ENCODE measurements around the gene IFT80.

IFT80 gene

DNA sequence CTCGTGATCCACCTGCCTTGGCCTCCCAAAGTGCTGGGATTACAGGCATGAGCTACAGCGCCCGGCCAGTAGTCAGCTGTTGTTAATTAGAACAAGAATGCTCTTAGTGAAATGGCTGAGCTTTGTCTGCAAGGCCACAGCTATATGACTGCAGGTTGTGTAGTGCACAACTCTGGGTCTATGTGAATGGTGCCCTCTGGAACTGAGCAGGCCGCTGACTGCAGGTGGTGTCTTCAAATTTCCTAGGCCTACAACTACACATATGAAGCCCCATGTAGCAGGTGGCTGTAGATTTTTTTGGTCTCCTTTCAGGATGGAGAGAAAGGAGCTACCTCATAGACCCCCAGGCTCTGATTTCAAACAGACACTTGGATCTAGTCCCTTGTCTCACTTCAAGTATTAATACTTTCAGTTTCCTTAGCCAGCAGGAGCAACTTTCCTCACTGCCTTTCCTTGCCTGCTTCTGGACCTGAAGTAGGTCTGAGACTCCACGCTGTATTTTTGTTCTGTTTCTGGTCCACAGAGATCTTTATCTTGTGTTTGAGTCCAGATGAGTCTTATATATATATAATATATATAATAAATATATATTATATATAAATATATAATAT, 86.9 kb downstream of the IFT80 start:
- TF ChIP-seq CTCF (IDR thresholded peaks at IDR 0.05; ENCODE audit: insufficient read depth, low read length, missing control alignments): no peak
- ChIA-PET POLR2A (no interaction called here), CTCF (no interaction called here)
- no peak for DNase-seq (ENCODE audit: low read depth, low spot score)
- no peak overlapping the region for H3K4me3 ChIP-seq (ENCODE audit: low read depth, low read length)

DNA sequence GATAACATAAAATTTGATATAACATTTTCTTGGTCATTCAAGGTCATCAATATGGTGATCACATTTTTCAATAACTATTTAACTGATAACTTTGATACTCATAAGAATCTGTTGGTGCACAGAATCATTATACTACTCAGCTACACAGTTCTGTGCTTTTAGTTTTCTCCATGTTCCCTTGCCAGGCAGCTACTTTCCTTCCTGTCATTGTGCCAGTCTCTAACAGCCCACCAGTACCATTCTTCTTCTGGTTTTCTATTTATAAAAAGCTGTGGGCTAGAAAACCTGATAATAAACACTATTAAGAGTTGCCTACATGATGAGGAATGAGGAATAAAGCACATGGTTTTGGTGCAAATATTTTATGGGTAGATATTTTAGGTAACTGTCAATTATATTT, 96.2 kb downstream of the IFT80 start:
- no peak for TF ChIP-seq CTCF (IDR thresholded peaks at IDR 0.05; ENCODE audit: insufficient read depth, low read length, missing control alignments)
- no peak overlapping the region for H3K4me3 ChIP-seq (ENCODE audit: low read depth, low read length)
- CTCF ChIA-PET: interaction anchor here (0.9 kb wide), 1 partner anchor 11 kb away, joined by 3 read pairs; no protein-coding TSS in a partner anchor
- POLR2A ChIA-PET: no interaction called here
- no peak for DNase-seq (ENCODE audit: low read depth, low spot score)

DNA sequence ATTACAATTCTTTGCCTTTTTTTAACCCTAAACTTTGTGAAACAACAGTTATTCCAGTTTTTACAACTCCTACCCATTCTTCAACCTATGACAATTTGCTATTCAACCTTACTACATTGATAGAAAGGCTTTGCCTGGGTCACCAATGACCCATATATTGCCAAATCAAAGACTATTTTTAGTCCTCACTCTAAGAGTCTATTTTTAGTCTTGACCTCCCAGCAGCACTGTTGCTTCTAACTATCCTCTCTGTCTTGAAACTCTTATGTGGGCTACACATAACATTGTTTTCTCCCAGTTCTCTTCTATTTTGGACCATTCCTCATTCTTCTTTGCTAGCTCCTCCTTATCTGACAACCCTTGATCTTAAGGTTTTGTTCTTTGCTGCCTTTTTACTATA, 102.4 kb downstream of the IFT80 start:
- no peak overlapping the region for H3K4me3 ChIP-seq (ENCODE audit: low read depth, low read length)
- POLR2A ChIA-PET: no interaction called here
- TF ChIP-seq CTCF (IDR thresholded peaks at IDR 0.05; ENCODE audit: insufficient read depth, low read length, missing control alignments): no peak

DNA sequence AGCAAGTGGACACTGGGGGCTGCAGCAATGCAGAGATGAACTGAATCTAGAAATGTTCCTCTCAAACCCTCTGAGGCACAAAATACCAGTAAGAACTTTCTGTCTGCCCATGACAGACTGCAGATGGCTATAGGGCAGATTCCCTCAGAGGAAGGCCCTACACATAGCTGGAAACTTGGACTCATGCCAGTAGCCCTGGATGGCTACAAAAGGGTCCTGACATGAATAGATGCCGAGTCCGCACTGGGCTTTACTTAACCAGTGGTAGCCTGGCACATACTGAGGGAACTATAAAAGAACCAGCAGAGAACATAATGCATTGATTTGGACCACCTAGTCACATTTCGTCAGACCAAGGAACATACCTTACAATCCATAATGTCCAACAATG, 107.1 kb downstream of the IFT80 start:
- TF ChIP-seq CTCF (IDR thresholded peaks at IDR 0.05; ENCODE audit: insufficient read depth, low read length, missing control alignments): no peak
- DNase-seq (ENCODE audit: low read depth, low spot score): no peak
- H3K4me3 ChIP-seq (ENCODE audit: low read depth, low read length): no peak overlapping the region
- POLR2A ChIA-PET: no interaction called here
- CTCF ChIA-PET: no interaction called here

More for the DNA sequence above, 102.4 kb downstream of the IFT80 start:
- DNase-seq (ENCODE audit: low read depth, low spot score): peak; percentile 10
- CTCF ChIA-PET: no interaction called here

GRCh38 chr3:160291290-160291908, 107.6 kb downstream of the IFT80 start:
- CTCF ChIA-PET: interaction anchor here (1.3 kb wide), 1 partner anchor 22 kb away, joined by 3 read pairs; no protein-coding TSS in a partner anchor
- no peak for TF ChIP-seq CTCF (IDR thresholded peaks at IDR 0.05; ENCODE audit: insufficient read depth, low read length, missing control alignments)
- H3K4me3 ChIP-seq (ENCODE audit: low read depth, low read length): no peak overlapping the region
- POLR2A ChIA-PET: no interaction called here
- DNase-seq (ENCODE audit: low read depth, low spot score): no peak

DNA sequence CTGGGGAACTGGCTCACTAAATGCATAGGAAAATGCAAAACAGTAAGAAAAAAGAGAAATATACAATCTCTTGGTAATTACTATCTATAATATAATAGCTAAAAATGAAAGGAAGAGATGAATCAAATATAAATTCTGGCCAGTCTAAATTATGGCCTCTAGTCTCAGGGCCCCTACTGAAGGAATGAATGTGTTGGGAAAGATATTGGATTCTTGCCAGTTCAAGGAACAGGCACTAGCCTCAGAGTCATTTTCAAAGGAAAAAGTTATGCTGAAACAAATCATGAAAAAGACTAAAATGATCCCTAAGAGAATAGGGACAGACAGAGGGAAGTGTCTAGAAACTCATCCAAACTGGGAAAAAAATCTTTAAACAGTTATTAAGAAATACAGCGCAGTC, 111.4 kb downstream of the IFT80 start:
- no peak for TF ChIP-seq CTCF (IDR thresholded peaks at IDR 0.05; ENCODE audit: insufficient read depth, low read length, missing control alignments)
- no peak for DNase-seq (ENCODE audit: low read depth, low spot score)
- CTCF ChIA-PET: no interaction called here
- H3K4me3 ChIP-seq (ENCODE audit: low read depth, low read length): no peak overlapping the region
- POLR2A ChIA-PET: no interaction called here
